Prostate gland (tissue), 2 donors: ENCODE data around the gene EIF5. TPM values are rescaled to one million over a fixed set of nuclear protein-coding genes. Genes with fewer than 3 reads are reported as not detected.

Experiments
- DNase-seq: peaks from one replicate; pipeline ENCODE4 v3.0.0-alpha.2; 2019; ENCODE audit warnings: low spot score
- H3K27ac ChIP-seq, 2 donors: fragments of 200-600 bp; sonication (generic); 2 replicates each; pipeline ENCODE4 v1.5.1; 2017 to 2019
- H3K27me3 ChIP-seq: fragments of 200-600 bp; sonication (generic); replicated peaks from 2 replicates; pipeline ENCODE4 v1.5.1; 2019; ENCODE audit not compliant: insufficient read depth
- H3K36me3 ChIP-seq, 2 donors: fragments of 200-600 bp; sonication (generic); 1 replicate in 1 of 2; 2 replicates in 1 of 2; pipeline versions ENCODE4 v1.5.1 to v1.8.1; 2017 to 2019
- H3K4me1 ChIP-seq: fragments of 200-600 bp; sonication (generic); replicated peaks from 2 replicates; pipeline ENCODE4 v1.5.1; 2019
- H3K4me3 ChIP-seq, 2 donors: fragments of 200-600 bp; sonication (generic); 2 replicates each; pipeline ENCODE4 v1.5.1; 2017 to 2019
- H3K9me3 ChIP-seq: fragments of 200-600 bp; sonication (generic); 2 replicates; pipeline ENCODE4 v1.5.1; 2017
- CTCF ChIP-seq, 4 experiments: fragments of 200-600 bp in 2 of 4; fragments of 450-650 bp in 2 of 4; sonication (generic) in 2 of 4; IDR thresholded peaks; 1 replicate in 3 of 4; 2 replicates in 1 of 4; pipeline ENCODE4 v1.5.1; 2016 to 2019; ENCODE audit warnings: antibody characterized with exemption in 4 of 4, mild to moderate bottlenecking in 2 of 4, moderate library complexity in 2 of 4
- POLR2A ChIP-seq: fragments of 450-650 bp; IDR thresholded peaks from one replicate; pipeline ENCODE4 v1.6.1; 2016; ENCODE audit warnings: antibody characterized with exemption, mild to moderate bottlenecking
- POLR2AphosphoS5 ChIP-seq: sonication (generic); formaldehyde crosslinking; IDR thresholded peaks from one replicate; pipeline ENCODE4 v1.6.1; 2017; ENCODE audit warnings: antibody characterized with exemption
- WGBS: methylation state at CpG from one replicate; pipeline ENCODE4 v1.1.5; 2018; 5-methylcytosine and 5-hydroxymethylcytosine counted together
- intact Hi-C: fragments of 100-400 bp; cut with DNase I; formaldehyde crosslinking; loops from one replicate; pipeline ENCODE4 v1.14.2; 2022
- total RNA-seq, 2 donors: library from RNA; depleted of rRNA; stranded (reverse); fragments of >200 nt; gene quantifications; one replicate each; pipeline ENCODE4 v1.1.0, GENCODE V29; 2016

EIF5 gene
- total RNA-seq, 2 donors from 2014 or later = 205 to 268 TPM

GRCh38 chr14:103329401-103330347 is 4.4 kb upstream of the EIF5 start:
- no peak overlapping the region for H3K4me3 ChIP-seq
- no peak overlapping the region for H3K27ac ChIP-seq
- intact Hi-C loops = no loop called here
- H3K4me1 ChIP-seq = no peaks in the 10 kb centered on the region
- DNase-seq = no peak
- no peaks in the 10 kb centered on the region for H3K36me3 ChIP-seq
- no peaks in the 10 kb centered on the region for H3K27me3 ChIP-seq
- TF ChIP-seq POLR2A (no peak), POLR2AphosphoS5 (peak; percentile 36), CTCF (IDR thresholded peaks at IDR 0.05) (no peak)
- WGBS = 67% methylated on average over 14 of the region's 14 CpGs
- H3K9me3 ChIP-seq = no peaks in the 10 kb centered on the region

GRCh38 chr14:103330536-103330935 is 3.5 kb upstream of the EIF5 start:
- WGBS = 35% methylated on average over 2 of the region's 2 CpGs
- no peaks in the 10 kb centered on the region for H3K27me3 ChIP-seq
- DNase-seq = no peak
- no peaks in the 10 kb centered on the region for H3K9me3 ChIP-seq
- no peaks in the 10 kb centered on the region for H3K36me3 ChIP-seq
- H3K4me3 ChIP-seq = no peak overlapping the region
- TF ChIP-seq POLR2A (no peak), CTCF (IDR thresholded peaks at IDR 0.05) (no peak), POLR2AphosphoS5 (no peak)
- intact Hi-C loops = no loop called here
- H3K27ac ChIP-seq = no peak overlapping the region
- no peaks in the 10 kb centered on the region for H3K4me1 ChIP-seq

GRCh38 chr14:103332143-103332919 is 1.7 kb upstream of the EIF5 start:
- no peak overlapping the region for H3K4me3 ChIP-seq
- intact Hi-C loops = loop anchor here (2.0 kb wide), 1 partner anchor 52 kb away; the partner anchor contains the start of gene MARK3
- WGBS = 64% methylated on average over 9 of the region's 9 CpGs
- TF ChIP-seq CTCF (IDR thresholded peaks at IDR 0.05) (no peak), POLR2A (no peak), POLR2AphosphoS5 (no peak)
- DNase-seq = no peak
- H3K9me3 ChIP-seq = no peaks in the 10 kb centered on the region
- H3K27ac ChIP-seq = peak overlapping the region; percentile 99 to 100
- peaks cover 0 to 10% of the 10 kb centered on the region in 2 donors for H3K36me3 ChIP-seq
- H3K27me3 ChIP-seq = no peaks in the 10 kb centered on the region
- peaks cover 4% of the 10 kb centered on the region for H3K4me1 ChIP-seq

- H3K36me3 ChIP-seq = peaks cover 19 to 35% of the 10 kb centered on the region in 2 donors
- WGBS = under 1% methylated on average over 73 of the region's 97 CpGs
- H3K9me3 ChIP-seq = no peaks in the 10 kb centered on the region
- peak overlapping the region; percentile 98 to 100 for H3K4me3 ChIP-seq
- TF ChIP-seq POLR2A (peak; percentile 38), POLR2AphosphoS5 (no peak), CTCF (IDR thresholded peaks at IDR 0.05) (peak in 1 of 4 experiments; percentile 9)
- intact Hi-C loops = no loop called here
- H3K27ac ChIP-seq = peak overlapping the region; percentile 99 to 100
- H3K27me3 ChIP-seq = no peaks in the 10 kb centered on the region
- peaks cover 4% of the 10 kb centered on the region for H3K4me1 ChIP-seq
- peak; percentile 55 for DNase-seq
Measured at GRCh38 chr14:103334644-103335622, 896 bp downstream of the EIF5 start.
